ENCODE data around the gene RNASE12.
"Not testable (repeated sequence)": the region's sequence is repeated elsewhere in the genome, so short reads cannot be mapped to it uniquely, and the experiment has no call there.

RNASE12 gene

GRCh38 chr14:20613094-20614037 is 22.2 kb upstream of the RNASE12 start:
- DNase-seq (ENCODE audit: low spot score), result peak; percentile 87

DNA sequence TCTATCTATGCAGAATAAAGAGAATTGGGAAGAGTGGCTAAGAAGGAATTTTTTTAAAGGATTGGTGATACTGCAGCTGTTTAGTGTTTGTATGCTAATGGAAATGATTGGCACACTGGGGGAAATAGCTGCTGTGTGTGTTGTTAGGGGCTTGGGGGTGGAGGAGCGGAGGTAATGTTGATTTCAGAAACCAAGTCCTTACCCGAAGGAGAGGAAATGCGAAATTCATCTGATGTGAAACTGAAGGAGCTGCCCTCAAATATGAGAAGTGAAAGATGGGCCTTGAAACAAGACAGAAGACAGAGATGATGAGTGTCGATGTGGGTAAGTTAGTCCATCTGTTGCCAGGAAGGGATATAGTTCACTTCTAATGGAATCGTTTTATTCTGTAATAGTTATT is 21.2 kb upstream of the RNASE12 start:
- DNase-seq (ENCODE audit: low spot score), result no peak

GRCh38 chr14:20611277-20611676 is 20.1 kb upstream of the RNASE12 start:
- no peak for DNase-seq (ENCODE audit: low spot score)

GRCh38 chr14:20610002-20610765 is 19.0 kb upstream of the RNASE12 start:
- DNase-seq (ENCODE audit: low spot score), result peak; percentile 74

DNA sequence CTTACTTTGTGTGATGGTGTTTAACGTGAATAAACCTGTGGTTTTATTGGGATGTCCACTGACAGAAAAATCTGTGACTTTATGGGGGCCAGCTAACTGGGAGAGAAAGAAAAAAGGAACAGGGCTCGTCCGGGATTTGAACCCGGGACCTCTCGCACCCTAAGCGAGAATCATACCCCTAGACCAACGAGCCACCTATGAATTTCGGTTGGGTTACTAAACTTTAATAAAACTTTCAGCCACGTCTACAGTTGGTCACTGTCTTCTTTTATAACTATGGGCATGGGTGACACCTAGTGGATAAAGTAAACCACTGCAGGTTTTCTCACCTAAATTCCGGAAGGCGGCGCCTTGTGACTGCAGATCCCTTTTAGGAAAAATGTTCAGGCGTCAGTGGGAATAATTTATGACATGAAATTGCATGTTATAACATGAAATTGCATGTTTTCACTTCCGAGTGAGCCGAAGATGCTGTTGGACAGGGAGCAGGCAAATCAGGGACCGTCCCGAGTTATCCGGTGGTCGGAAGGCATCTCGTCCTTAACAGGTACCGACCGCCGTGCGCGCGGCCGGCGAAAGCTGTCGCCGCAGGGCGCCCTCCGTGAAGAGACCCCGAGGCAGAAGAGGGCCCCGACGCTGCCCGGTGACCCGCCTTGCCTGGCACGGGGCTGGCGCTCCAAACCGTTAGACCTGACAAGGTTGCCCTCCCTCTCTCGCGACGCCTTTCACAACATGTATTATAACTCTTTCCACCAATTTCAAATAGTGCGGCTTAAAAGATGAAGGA is 18.2 kb upstream of the RNASE12 start:
- DNase-seq (ENCODE audit: low spot score), result peak; percentile 92

GRCh38 chr14:20608383-20609110 is 17.4 kb upstream of the RNASE12 start:
- no peak for DNase-seq (ENCODE audit: low spot score)

DNA sequence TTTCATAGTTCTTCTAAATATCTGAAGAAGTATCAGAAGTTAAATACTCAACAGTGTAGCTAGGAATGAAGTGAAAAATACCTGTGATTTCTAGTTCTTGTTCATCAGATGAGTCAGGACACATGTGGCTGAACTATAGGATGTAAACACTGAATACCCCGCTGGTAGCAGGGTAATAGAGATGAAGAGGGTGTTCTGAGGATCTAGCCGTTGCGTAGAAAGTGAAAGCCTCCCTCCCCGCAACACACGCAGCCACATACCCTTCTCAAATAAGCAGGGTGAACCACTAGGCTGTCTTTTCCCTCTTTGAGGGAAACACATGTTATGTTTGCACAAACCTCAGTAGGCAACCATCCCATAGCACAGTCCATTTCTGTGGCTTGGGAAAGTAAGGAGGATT is 16.4 kb upstream of the RNASE12 start:
- no peak for DNase-seq (ENCODE audit: low spot score)

- DNase-seq (ENCODE audit: low spot score), result no peak
These were observed 15.7 kb upstream of the RNASE12 start for GRCh38 chr14:20606902-20607242.

DNA sequence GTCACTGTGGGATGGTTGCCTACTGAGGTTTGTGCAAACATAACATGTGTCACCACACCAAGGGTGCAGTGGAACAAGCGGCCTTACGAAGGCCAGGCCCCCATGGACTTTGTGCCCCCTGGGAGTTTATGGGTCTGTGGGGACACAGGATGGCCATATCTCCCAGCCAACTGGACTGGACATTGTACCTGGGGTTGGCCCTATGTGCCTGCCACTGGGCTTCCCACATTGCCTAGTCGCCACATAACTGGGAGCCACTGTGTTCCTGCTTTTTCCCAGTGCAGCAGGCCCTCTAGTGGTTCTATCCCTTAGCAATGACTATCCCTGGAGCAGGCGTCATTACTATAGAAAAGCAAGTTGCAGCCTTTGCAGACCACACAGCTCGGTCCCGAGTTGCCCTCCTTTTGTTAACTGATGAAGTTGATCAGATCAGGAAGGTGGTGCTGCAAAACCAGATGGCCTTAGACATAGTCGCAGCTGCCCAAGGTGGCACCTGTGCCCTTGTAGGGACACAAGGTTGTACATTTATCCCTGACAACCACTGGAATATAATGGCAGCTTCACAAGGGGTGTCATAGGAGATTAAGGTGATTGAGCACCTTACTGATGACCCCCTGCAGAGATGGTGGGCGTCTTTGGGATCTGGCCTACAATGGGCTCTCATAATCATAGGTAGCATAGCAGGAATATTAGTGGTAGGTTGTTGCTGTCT is 15.2 kb upstream of the RNASE12 start:
- peak; percentile 21 for DNase-seq (ENCODE audit: low spot score)

DNA sequence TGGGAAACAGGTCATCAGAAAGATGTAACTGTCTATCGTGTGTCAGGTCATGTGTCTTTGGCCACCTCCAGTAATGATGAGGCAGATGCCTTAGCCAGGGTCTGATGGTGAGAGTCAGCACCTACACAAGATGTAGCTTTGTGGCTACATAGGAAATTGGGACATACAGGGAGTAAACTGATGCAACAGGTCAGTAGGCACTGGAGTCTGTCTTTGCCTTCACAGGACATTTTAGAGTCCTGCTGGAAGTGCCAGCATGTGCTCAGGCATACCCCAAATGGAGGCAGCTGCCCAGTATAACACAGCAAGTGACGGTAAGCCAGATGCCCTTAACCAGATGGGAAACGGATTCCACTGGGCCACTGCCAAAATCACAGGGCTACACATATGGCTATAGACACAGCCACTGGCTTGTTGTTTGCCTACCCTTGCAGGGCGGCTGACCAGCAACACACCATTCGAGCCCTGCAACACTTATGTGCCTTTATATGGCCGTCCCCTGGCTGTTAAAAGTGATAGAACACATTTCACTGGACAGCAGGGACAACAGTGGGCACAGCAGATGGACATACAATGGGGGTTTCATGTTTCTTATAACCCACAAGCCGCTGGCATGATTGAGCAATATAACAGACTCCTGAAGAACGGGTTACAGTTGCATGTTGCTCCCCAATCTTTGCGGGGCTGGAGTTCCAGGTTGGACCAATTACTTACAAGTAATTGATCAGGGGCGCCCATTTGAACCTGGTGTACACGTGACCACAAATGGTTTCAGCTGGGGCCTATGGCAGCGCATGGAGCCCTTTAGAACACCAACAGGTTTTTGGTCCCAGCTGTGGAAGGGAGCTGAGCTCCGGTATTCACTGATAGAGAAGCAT is 12.9 kb upstream of the RNASE12 start:
- no peak for DNase-seq (ENCODE audit: low spot score)

DNA sequence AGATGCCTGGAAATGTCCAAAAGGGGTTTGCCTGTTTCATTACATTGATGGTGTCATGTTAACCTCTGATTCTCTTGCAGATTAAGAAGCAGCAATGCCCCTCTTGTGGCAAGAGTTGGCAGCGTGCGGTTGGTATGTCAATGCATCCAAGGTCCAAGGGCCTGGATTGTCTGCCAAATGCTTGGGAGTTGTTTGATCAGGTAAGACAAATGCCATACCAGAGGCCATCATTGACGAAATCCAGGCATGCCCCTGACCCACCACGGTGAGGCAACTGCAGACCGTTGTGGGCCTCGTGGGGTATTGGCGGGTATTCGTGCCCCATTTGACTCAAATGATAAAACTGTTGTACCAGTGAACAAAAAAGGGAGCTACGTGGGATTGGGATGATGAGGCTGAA is 11.4 kb upstream of the RNASE12 start:
- no peak for DNase-seq (ENCODE audit: low spot score)

DNA sequence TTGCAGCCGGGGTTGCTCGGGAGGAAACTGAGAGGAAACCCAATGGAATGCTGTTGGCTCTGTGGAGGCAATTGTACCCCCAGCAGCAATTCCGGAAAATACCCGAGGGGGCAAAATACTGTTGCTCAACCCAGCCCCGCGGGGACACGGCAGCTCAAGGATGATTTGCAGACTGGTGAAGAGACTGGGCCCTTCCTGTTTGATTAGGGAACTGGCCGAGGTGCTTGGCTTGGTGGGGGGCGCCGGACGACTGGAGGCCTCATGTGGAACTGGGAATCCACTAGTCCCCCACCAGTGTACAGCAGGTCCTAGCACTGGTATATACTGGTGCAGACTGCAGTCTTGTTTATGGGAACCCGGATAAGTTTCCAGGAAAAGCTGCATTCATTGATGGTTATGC is 10.3 kb upstream of the RNASE12 start:
- DNase-seq (ENCODE audit: low spot score), result no peak

DNA sequence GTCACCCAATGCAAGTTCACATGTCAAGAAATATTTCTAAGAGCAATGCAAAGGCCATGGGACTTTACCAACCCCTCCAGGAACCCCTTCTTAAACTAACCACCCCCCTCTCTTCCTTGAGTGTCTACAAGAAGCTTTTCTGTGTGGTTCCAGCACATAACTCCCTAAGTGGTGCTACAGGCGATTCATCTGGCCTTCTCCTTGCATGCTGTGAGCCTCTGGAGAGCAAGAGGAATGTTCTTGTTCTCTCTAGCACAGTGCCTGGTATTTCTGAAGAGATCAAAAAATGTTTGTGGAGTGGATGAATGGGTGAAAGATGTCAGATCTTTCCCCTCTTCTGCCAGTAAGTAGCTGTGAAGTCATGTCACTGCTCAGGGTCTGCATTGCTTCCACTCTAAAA is 5.9 kb upstream of the RNASE12 start:
- DNase-seq (ENCODE audit: low spot score), result no peak

DNA sequence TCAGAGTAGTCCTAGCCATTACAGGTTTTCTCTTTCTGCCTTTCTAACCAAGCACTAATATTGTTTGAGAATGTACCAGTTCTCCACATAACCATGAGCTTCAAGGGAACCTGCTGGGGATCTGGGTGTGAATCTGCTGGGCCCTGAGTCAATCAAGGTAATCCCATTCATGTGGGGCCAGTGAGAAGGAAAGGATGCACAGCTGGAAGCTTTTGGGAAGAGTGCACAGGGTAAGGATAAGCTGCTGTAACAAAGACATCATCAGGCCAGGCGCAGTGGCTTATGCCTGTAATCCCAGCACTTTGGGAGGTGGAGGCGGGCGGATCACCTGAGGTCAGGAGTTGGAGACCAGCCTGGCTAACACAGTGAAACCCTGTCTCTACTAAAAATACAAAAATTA is 4.5 kb upstream of the RNASE12 start:
- not testable (repeated sequence) for DNase-seq (ENCODE audit: low spot score)

DNA sequence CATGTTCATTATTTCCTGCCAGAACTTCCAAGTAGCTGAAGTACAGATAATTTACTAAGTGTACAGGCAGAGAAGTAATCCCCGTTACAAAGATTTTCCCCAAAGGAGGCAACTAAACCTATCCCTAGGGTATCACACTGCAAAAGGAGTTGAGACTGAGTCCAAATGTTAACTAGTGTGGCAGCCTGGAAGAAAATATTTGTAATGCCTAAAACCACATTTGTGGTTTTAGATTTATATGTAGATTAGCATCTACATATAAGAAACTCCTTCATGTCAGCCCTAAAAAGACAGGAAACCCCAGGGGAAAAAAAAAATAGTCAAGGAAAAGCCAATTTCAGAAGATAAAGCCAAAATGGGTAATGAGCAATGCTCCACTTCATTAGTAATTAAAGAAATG is 1.4 kb upstream of the RNASE12 start:
- DNase-seq (ENCODE audit: low spot score), result no peak

GRCh38 chr14:20587489-20588154 is 3.6 kb downstream of the RNASE12 start, which contains the start of gene RNASE11:
RNASE11 (minus strand) TSS chr14:20588001.
- no peak for DNase-seq (ENCODE audit: low spot score)

DNA sequence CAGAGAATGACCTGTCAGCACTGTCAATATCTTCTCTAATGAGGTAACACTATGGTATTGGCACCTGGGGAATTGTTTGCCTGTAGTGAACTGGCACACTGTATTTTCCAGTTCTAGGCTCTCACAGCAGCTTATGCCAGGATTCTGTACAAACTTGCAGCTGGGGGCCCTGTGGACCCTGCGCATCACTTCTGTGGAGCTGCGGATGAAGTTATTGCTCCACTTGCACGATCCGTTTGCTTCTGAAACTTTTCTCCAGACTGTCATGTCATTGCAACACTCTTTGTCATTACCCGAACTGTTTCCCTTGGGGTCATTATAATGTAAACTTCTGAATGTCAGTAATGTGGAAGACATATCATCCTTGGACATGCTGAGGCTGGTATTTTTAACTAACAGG is 7.3 kb downstream of the RNASE12 start:
- DNase-seq (ENCODE audit: low spot score), result no peak

- no peak for DNase-seq (ENCODE audit: low spot score)
These were observed 8.0 kb downstream of the RNASE12 start for GRCh38 chr14:20583142-20583541.

GRCh38 chr14:20580242-20580641 is 10.9 kb downstream of the RNASE12 start:
- no peak for DNase-seq (ENCODE audit: low spot score)
